CD4-positive, alpha-beta T cell (primary cell): ENCODE data around the gene FCHSD2. TPM values are rescaled to one million over a fixed set of nuclear protein-coding genes. Genes with fewer than 3 reads are reported as not detected.

ENCODE experiments used
- ATAC-seq: fragments of 200-7000 bp; cut with Tn5 transposase; one replicate; pipeline ENCODE4 v1.10.0; 2022; ENCODE audit warnings: mild to moderate bottlenecking; ENCODE audit not compliant: poor library complexity
- CTCF ChIA-PET: fragments of 350-600 bp; sonication (Branson Sonifier 250); formaldehyde crosslinking; loops from one replicate; lab custom pipeline; 2021; ENCODE audit warnings: antibody characterized with exemption, inconsistent platforms; lab: Charles Lee
- POLR2A ChIA-PET: fragments of 350-600 bp; sonication (Branson Sonifier 250); formaldehyde crosslinking; loops from one replicate; lab custom pipeline; 2021; ENCODE audit warnings: antibody characterized with exemption, inconsistent platforms; lab: Charles Lee
- DNase-seq, 14 experiments: peaks; one replicate each; pipeline ENCODE4 v3.0.0-alpha.2; 2013 to 2020; ENCODE audit warnings: mixed read lengths in 2 of 14
- H3K27ac ChIP-seq, 2 donors: one replicate each; pipeline versions ENCODE4 v1.5.1 to v1.7.0; 2013; ENCODE audit warnings: low read length in 2 of 2, low read depth in 1 of 2, mild to moderate bottlenecking in 1 of 2
- H3K27me3 ChIP-seq, 2 experiments: 1 replicate in 1 of 2; 2 replicates in 1 of 2; pipeline versions ENCODE4 v1.6.1 to v1.7.0; 2013; ENCODE audit warnings: low read length in 2 of 2, control low read depth in 1 of 2, mild to moderate bottlenecking in 1 of 2, moderate library complexity in 1 of 2; ENCODE audit not compliant: insufficient read depth in 2 of 2, control insufficient read depth in 1 of 2
- H3K36me3 ChIP-seq: one replicate; pipeline ENCODE4 v1.6.1; 2013; ENCODE audit warnings: low read length, control low read depth; ENCODE audit not compliant: insufficient read depth
- H3K4me1 ChIP-seq: one replicate; pipeline ENCODE4 v1.6.1; 2013; ENCODE audit warnings: low read length, control low read depth; ENCODE audit not compliant: insufficient read depth
- H3K4me3 ChIP-seq: one replicate; pipeline ENCODE4 v1.5.1; 2013; ENCODE audit warnings: mild to moderate bottlenecking, low read length, moderate library complexity
- H3K9me3 ChIP-seq, 2 experiments: 1 replicate in 1 of 2; 2 replicates in 1 of 2; pipeline versions ENCODE4 v1.6.1 to v1.7.0; 2013; ENCODE audit warnings: low read length in 2 of 2, mild to moderate bottlenecking in 2 of 2, control low read depth in 1 of 2, moderate library complexity in 1 of 2; ENCODE audit not compliant: control insufficient read depth in 1 of 2, insufficient read depth in 1 of 2
- H3K27ac Mint-ChIP-seq: one replicate; pipeline ENCODE4 v1.8.0; 2020; ENCODE audit warnings: mixed read lengths
- H3K27me3 Mint-ChIP-seq: one replicate; pipeline ENCODE4 v1.8.0; 2021; ENCODE audit warnings: mixed read lengths
- H3K36me3 Mint-ChIP-seq: one replicate; pipeline ENCODE4 v1.8.0; 2021; ENCODE audit warnings: low read depth, mixed read lengths
- H3K4me1 Mint-ChIP-seq: one replicate; pipeline ENCODE4 v1.8.0; 2021; ENCODE audit warnings: low read depth, mixed read lengths
- H3K4me3 Mint-ChIP-seq: one replicate; pipeline ENCODE4 v1.8.0; 2020; ENCODE audit warnings: mild to moderate bottlenecking, mixed read lengths
- H3K9me3 Mint-ChIP-seq: one replicate; pipeline ENCODE4 v1.8.0; 2020; ENCODE audit warnings: mixed read lengths
- intact Hi-C, 2 experiments: fragments of 100-400 bp; cut with DNase I in 1 of 2; cut with micrococcal nuclease in 1 of 2; formaldehyde crosslinking; loops; one replicate each; pipeline versions ENCODE4 v1.15.1 to v1.9.0; 2023 to 2025; cut with DNase I, micrococcal nuclease
- total RNA-seq, 174 experiments: library from RNA in 2 of 174; stranded (reverse) in 2 of 174; gene quantifications; one replicate each; pipeline ENCODE4 v1.2.3 and lab custom pipeline; 2021 to 2026
- TF ChIP-seq, protein P1 (sequence below): fragments of 200-600 bp; IDR thresholded peaks from one replicate; pipeline ENCODE4 v1.8.0; 2022; ENCODE audit warnings: antibody characterized with exemption, mild to moderate bottlenecking

The FCHSD2 gene
- total RNA-seq, 2 experiments from 2014 or later, result 48.6 to 50.7 TPM

DNA sequence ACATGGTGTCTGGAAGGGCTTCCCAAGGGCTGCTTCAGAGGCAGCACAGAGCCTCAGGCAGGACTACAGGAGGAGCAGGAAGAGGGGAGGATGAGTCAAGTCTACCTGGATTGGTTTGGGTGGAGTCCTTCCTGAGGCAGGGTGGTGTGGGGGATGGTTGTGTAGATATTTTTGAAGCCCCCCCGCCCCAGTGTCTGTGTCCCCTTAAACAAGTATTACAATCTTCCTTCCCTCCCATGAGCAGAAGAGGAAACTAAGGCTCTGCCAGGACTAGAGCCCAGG is 34.7 kb upstream of the FCHSD2 start:
- H3K9me3 Mint-ChIP-seq, result no peaks in the 10 kb centered on the region

DNA sequence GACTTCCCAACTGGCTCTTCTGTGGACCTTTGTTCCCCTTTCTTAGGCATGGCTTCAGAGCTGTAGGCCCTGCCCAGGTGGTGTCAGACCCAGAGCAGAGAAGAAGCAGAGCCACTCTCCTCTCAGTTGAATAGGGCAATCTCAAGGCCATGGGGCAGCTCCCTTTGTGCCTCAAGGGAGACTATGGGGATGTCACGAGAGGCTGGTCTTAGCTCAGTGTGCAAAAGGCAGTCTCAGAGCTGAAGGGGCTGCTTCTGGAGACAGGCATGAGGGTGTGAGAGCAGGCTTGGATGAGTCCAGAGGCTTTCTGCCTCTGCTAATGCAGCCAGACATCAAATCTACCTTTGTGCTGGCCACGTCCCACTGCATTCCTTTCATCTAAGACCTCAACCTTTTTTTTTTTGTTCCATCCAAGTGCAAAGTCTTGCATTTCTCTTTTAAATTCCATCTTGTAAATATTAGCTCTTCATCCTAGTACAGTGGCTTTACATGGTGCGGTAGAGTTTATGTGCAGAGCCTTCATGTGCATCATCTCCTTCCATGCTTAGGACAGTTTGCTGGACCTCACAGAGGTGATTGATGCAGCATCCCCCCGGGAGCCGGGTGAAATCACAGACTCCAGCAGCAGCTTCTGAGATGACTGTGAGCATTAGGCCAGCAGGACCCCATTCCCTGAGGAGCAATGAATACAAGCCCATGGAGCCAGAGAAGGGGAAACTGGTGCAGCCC is 34.2 kb upstream of the FCHSD2 start:
- no peak overlapping the region for H3K27ac ChIP-seq
- Mint-ChIP-seq H3K4me1 (no peaks in the 10 kb centered on the region), H3K4me3 (no peak overlapping the region), H3K27me3 (no peaks in the 10 kb centered on the region), H3K9me3 (no peaks in the 10 kb centered on the region), H3K36me3 (no peaks in the 10 kb centered on the region), H3K27ac (no peak overlapping the region)
- H3K36me3 ChIP-seq, result no peaks in the 10 kb centered on the region
- ChIA-PET POLR2A (interaction anchor here (2.1 kb wide), 1 partner anchor 34 kb away, joined by 10 read pairs; the partner anchor contains the start of gene FCHSD2), CTCF (no interaction called here)
- ATAC-seq, result no peak
- H3K27me3 ChIP-seq, result no peaks in the 10 kb centered on the region
- TF ChIP-seq, protein P1, sequence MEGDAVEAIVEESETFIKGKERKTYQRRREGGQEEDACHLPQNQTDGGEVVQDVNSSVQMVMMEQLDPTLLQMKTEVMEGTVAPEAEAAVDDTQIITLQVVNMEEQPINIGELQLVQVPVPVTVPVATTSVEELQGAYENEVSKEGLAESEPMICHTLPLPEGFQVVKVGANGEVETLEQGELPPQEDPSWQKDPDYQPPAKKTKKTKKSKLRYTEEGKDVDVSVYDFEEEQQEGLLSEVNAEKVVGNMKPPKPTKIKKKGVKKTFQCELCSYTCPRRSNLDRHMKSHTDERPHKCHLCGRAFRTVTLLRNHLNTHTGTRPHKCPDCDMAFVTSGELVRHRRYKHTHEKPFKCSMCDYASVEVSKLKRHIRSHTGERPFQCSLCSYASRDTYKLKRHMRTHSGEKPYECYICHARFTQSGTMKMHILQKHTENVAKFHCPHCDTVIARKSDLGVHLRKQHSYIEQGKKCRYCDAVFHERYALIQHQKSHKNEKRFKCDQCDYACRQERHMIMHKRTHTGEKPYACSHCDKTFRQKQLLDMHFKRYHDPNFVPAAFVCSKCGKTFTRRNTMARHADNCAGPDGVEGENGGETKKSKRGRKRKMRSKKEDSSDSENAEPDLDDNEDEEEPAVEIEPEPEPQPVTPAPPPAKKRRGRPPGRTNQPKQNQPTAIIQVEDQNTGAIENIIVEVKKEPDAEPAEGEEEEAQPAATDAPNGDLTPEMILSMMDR, result no peak
- H3K4me1 ChIP-seq, result peaks cover 7% of the 10 kb centered on the region
- H3K4me3 ChIP-seq, result no peak overlapping the region
- H3K9me3 ChIP-seq, result no peaks in the 10 kb centered on the region
- no peak for DNase-seq
- intact Hi-C loops, result loop anchor here in 1 of 2 experiments (5.0 kb wide), 2 partner anchors 589 to 704 kb away; no protein-coding TSS in a partner anchor

More for the DNA sequence above, 34.7 kb upstream of the FCHSD2 start:
- intact Hi-C loops, result loop anchor here in 1 of 2 experiments (5.0 kb wide), 2 partner anchors 590 to 705 kb away; no protein-coding TSS in a partner anchor
- H3K27me3 Mint-ChIP-seq, result no peaks in the 10 kb centered on the region
- ATAC-seq (no peak), DNase-seq (no peak)
- H3K4me3 Mint-ChIP-seq, result no peak overlapping the region
- H3K4me1 Mint-ChIP-seq, result no peaks in the 10 kb centered on the region
- Histone ChIP-seq H3K4me1 (peaks cover 7% of the 10 kb centered on the region), H3K4me3 (no peak overlapping the region), H3K27me3 (no peaks in the 10 kb centered on the region), H3K36me3 (no peaks in the 10 kb centered on the region), H3K27ac (no peak overlapping the region), H3K9me3 (no peaks in the 10 kb centered on the region)
- ChIA-PET CTCF (interaction anchor here (2.6 kb wide), 1 partner anchor 252 kb away, joined by 12 read pairs; no protein-coding TSS in a partner anchor), POLR2A (interaction anchor here (2.1 kb wide), 1 partner anchor 34 kb away, joined by 10 read pairs; the partner anchor contains the start of gene FCHSD2)
- TF ChIP-seq, protein P1, result no peak
- H3K27ac Mint-ChIP-seq, result no peak overlapping the region
- no peaks in the 10 kb centered on the region for H3K36me3 Mint-ChIP-seq

DNA sequence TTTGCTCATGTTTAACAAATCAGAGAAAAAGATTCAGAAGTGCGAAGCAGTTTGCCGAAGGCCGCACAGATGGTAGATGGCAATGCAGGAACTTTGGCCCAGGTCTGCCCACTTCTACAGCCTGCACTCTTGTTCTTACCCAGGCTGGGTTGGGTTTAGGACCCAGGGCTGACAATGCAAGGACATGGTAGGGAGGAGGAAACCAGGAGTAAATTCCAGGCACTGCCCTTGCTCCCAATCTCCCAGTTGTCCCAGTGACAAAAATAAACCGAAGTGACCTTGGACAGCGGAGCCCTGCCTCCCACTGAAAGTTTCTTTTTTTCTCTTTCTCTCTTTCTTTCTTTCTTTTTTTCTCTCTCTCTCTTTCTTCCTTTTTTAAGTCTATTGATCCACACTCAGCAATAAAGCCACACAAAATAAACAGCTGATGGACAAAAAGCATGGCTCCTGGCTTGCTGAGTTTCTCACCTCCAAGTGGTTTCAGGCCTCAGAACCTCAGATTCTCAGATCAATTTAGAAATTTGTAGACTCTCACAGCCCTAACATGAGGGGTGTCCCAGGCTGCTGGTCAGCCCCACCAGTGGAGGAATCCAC is 33.5 kb upstream of the FCHSD2 start:
- Mint-ChIP-seq H3K9me3 (no peaks in the 10 kb centered on the region), H3K4me3 (no peak overlapping the region), H3K36me3 (no peaks in the 10 kb centered on the region), H3K4me1 (no peaks in the 10 kb centered on the region), H3K27ac (no peak overlapping the region), H3K27me3 (no peaks in the 10 kb centered on the region)
- no peaks in the 10 kb centered on the region for H3K36me3 ChIP-seq
- no peaks in the 10 kb centered on the region for H3K27me3 ChIP-seq
- ChIA-PET POLR2A (no interaction called here), CTCF (no interaction called here)
- H3K4me3 ChIP-seq, result no peak overlapping the region
- ATAC-seq, result no peak
- H3K4me1 ChIP-seq, result peaks cover 7% of the 10 kb centered on the region
- no peak for DNase-seq
- intact Hi-C loops, result loop anchor here in 1 of 2 experiments (5.0 kb wide), 2 partner anchors 588 to 703 kb away; no protein-coding TSS in a partner anchor
- TF ChIP-seq, protein P1, result no peak
- no peaks in the 10 kb centered on the region for H3K9me3 ChIP-seq
- H3K27ac ChIP-seq, result no peak overlapping the region
